HEK293 (cell line): ENCODE data around the gene RBBP8NL.

Source experiments
- CTCF ChIA-PET: fragments of 350-600 bp; formaldehyde crosslinking; extraction: SDS; loops from one replicate; lab custom pipeline; 2021; ENCODE audit warnings: antibody characterized with exemption; lab: Yijun Ruan, JAX
- POLR2A ChIA-PET: fragments of 300-600 bp; formaldehyde crosslinking; extraction: SDS; loops from one replicate; lab custom pipeline; 2020; ENCODE audit warnings: antibody characterized with exemption, inconsistent platforms; lab: Yijun Ruan, JAX
- H3K27ac ChIP-seq: fragments of 200-500 bp; sonication (Bioruptor generic); 2 replicates; pipeline ENCODE4 v1.5.1; 2014; ENCODE audit warnings: low read depth, low read length, control low read depth, inconsistent platforms; ENCODE audit errors: extremely low read depth
- H3K36me3 ChIP-seq, 2 experiments: fragments of 200-500 bp in 1 of 2; sonication (Bioruptor generic) in 1 of 2; 1 replicate in 1 of 2; 2 replicates in 1 of 2; pipeline ENCODE4 v1.5.1; 2014 to 2017; ENCODE audit warnings: inconsistent platforms in 2 of 2, low read length in 2 of 2; ENCODE audit not compliant: control insufficient read depth in 2 of 2, insufficient read depth in 1 of 2
- H3K4me1 ChIP-seq: fragments of 200-500 bp; sonication (Bioruptor generic); 2 replicates; pipeline ENCODE4 v1.5.1; 2014; ENCODE audit warnings: mild to moderate bottlenecking, low read length, inconsistent platforms; ENCODE audit not compliant: control insufficient read depth, insufficient read depth
- H3K4me3 ChIP-seq: 2 replicates; pipeline ENCODE4 v1.5.1; 2011; ENCODE audit warnings: low read depth, mild to moderate bottlenecking, control low read depth, low read length, moderate library complexity
- H3K9me3 ChIP-seq: fragments of 200-500 bp; sonication (Bioruptor generic); 2 replicates; pipeline ENCODE4 v1.5.1; 2014; ENCODE audit warnings: low read depth, low read length, inconsistent platforms; ENCODE audit not compliant: control insufficient read depth, insufficient read depth
- IKZF3 ChIP-seq: fragments of 450-650 bp; IDR thresholded peaks from 2 replicates; pipeline ENCODE4 v1.5.0; 2018; ENCODE audit warnings: missing biosample characterization, mild to moderate bottlenecking, missing genetic modification characterization, moderate library complexity
- KLF16 ChIP-seq: fragments of 450-650 bp; formaldehyde crosslinking; IDR thresholded peaks from 2 replicates; pipeline ENCODE4 v1.5.1; 2017; ENCODE audit warnings: missing biosample characterization, missing genetic modification characterization
- KLF9 ChIP-seq: fragments of 450-650 bp; formaldehyde crosslinking; IDR thresholded peaks from 2 replicates; pipeline ENCODE4 v1.5.1; 2016; ENCODE audit warnings: missing biosample characterization, missing genetic modification characterization, low read depth
- MYNN ChIP-seq: fragments of 450-650 bp; formaldehyde crosslinking; IDR thresholded peaks from 2 replicates; pipeline ENCODE4 v1.5.1; 2016; ENCODE audit warnings: missing biosample characterization, missing genetic modification characterization, borderline replicate concordance
- WT1 ChIP-seq: fragments of 450-650 bp; formaldehyde crosslinking; IDR thresholded peaks from 2 replicates; pipeline ENCODE4 v1.5.1; 2016; ENCODE audit warnings: missing biosample characterization, missing genetic modification characterization
- ZBTB21 ChIP-seq: fragments of 450-650 bp; formaldehyde crosslinking; IDR thresholded peaks from 2 replicates; pipeline ENCODE4 v1.5.1; 2017; ENCODE audit warnings: missing biosample characterization, missing genetic modification characterization
- ZBTB8A ChIP-seq: fragments of 450-650 bp; formaldehyde crosslinking; IDR thresholded peaks from 2 replicates; pipeline ENCODE4 v1.5.1; 2016; ENCODE audit warnings: missing biosample characterization, missing genetic modification characterization
- ZEB2 ChIP-seq: fragments of 450-650 bp; formaldehyde crosslinking; IDR thresholded peaks from 2 replicates; pipeline ENCODE4 v1.5.1; 2016; ENCODE audit warnings: missing biosample characterization, missing genetic modification characterization
- ZIC2 ChIP-seq: fragments of 450-650 bp; formaldehyde crosslinking; IDR thresholded peaks from 2 replicates; pipeline ENCODE4 v1.5.1; 2016; ENCODE audit warnings: missing biosample characterization, missing genetic modification characterization
- ZNF132 ChIP-seq: fragments of 450-650 bp; formaldehyde crosslinking; IDR thresholded peaks from 2 replicates; pipeline ENCODE4 v1.5.1; 2017; ENCODE audit warnings: missing biosample characterization, missing genetic modification characterization, borderline replicate concordance
- ZNF184 ChIP-seq: fragments of 450-650 bp; IDR thresholded peaks from 2 replicates; pipeline ENCODE4 v1.5.1; 2018; ENCODE audit warnings: missing biosample characterization, mild to moderate bottlenecking, missing genetic modification characterization
- ZNF2 ChIP-seq: fragments of 450-650 bp; formaldehyde crosslinking; IDR thresholded peaks from 2 replicates; pipeline ENCODE4 v1.5.1; 2016; ENCODE audit warnings: missing biosample characterization, missing genetic modification characterization
- ZNF366 ChIP-seq: fragments of 450-650 bp; formaldehyde crosslinking; conservative IDR thresholded peaks from 2 replicates; pipeline ENCODE4 v1.5.1; 2016; ENCODE audit warnings: missing biosample characterization, missing genetic modification characterization
- ZNF394 ChIP-seq: fragments of 450-650 bp; formaldehyde crosslinking; IDR thresholded peaks from 2 replicates; pipeline ENCODE4 v1.5.1; 2016; ENCODE audit warnings: missing biosample characterization, missing genetic modification characterization, mild to moderate bottlenecking, moderate library complexity, borderline replicate concordance
- ZNF433 ChIP-seq: fragments of 450-650 bp; formaldehyde crosslinking; IDR thresholded peaks from 2 replicates; pipeline ENCODE4 v1.5.1; 2016; ENCODE audit warnings: missing biosample characterization, missing genetic modification characterization, low read depth
- ZNF510 ChIP-seq: fragments of 450-650 bp; formaldehyde crosslinking; IDR thresholded peaks from 2 replicates; pipeline ENCODE4 v1.5.1; 2018; ENCODE audit warnings: mild to moderate bottlenecking, missing genetic modification characterization, missing biosample characterization; ENCODE audit not compliant: insufficient replicate concordance
- ZNF544 ChIP-seq: fragments of 450-650 bp; formaldehyde crosslinking; IDR thresholded peaks from 2 replicates; pipeline ENCODE4 v1.5.0; 2017; ENCODE audit warnings: missing biosample characterization, missing genetic modification characterization
- ZNF555 ChIP-seq: fragments of 450-650 bp; formaldehyde crosslinking; conservative IDR thresholded peaks from 2 replicates; pipeline ENCODE4 v1.5.1; 2017; ENCODE audit warnings: missing biosample characterization, mild to moderate bottlenecking, missing genetic modification characterization, inconsistent platforms
- ZNF596 ChIP-seq: fragments of 450-650 bp; IDR thresholded peaks from 2 replicates; pipeline ENCODE4 v1.5.0; 2018; ENCODE audit warnings: missing biosample characterization, mild to moderate bottlenecking, missing genetic modification characterization, moderate library complexity
- ZNF600 ChIP-seq: fragments of 450-650 bp; formaldehyde crosslinking; IDR thresholded peaks from 2 replicates; pipeline ENCODE4 v1.5.1; 2016; ENCODE audit warnings: missing biosample characterization, missing genetic modification characterization
- ZNF629 ChIP-seq: fragments of 450-650 bp; formaldehyde crosslinking; IDR thresholded peaks from 2 replicates; pipeline ENCODE4 v1.5.1; 2017; ENCODE audit warnings: missing biosample characterization, missing genetic modification characterization
- ZNF670 ChIP-seq: fragments of 450-650 bp; formaldehyde crosslinking; IDR thresholded peaks from 2 replicates; pipeline ENCODE4 v1.5.1; 2016; ENCODE audit warnings: missing biosample characterization, missing genetic modification characterization, low read depth
- ZNF707 ChIP-seq: fragments of 450-650 bp; formaldehyde crosslinking; IDR thresholded peaks from 2 replicates; pipeline ENCODE4 v1.5.1; 2016; ENCODE audit warnings: missing biosample characterization, missing genetic modification characterization
- ZNF76 ChIP-seq: fragments of 450-650 bp; formaldehyde crosslinking; IDR thresholded peaks from 2 replicates; pipeline ENCODE4; 2016; ENCODE audit warnings: low read depth, missing biosample characterization, missing genetic modification characterization, borderline replicate concordance
- TF ChIP-seq, protein P1 (sequence below): fragments of 450-650 bp; formaldehyde crosslinking; IDR thresholded peaks from 2 replicates; pipeline ENCODE4 v1.5.1; 2016; ENCODE audit warnings: missing biosample characterization, missing genetic modification characterization

RBBP8NL gene

DNA sequence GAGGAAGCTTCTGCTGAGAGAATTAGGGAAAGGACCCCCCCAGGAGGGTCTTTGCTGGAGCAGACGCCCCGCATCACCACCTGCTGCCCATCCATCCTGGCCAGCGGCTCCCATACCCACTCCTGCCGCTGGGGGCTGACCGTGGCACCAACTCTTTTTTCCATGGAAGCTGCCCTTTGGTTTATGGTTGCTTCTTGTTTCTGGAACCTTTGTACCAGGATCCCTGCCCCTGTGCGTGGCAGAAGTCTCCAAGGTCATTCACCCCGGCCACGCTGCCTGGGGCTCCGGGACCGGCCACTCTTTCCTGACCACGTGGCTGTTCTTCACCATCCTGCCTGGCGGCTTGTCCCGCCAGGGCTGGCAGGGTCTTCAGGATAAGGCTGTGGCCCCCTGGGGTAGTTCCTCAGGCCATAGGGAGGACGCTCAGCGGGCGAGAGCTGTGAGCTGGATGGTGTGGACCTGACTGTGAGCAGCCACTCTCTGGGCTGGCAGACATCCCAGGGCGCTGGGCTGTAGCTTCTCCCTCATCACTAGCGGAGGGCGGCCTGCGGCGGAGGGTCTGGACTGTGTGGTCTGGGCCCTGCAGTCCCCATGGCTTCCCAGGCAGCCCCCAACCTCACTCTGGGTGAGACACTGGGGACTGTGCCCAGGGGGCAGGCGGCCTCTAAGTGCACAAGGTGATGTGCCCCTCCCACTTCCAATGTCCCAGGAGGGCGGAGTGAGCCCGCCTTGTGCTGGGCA is 22.8 kb upstream of the RBBP8NL start:
- H3K27ac ChIP-seq, result no peak overlapping the region
- POLR2A ChIA-PET, result interaction anchor here (0.6 kb wide), 1 partner anchor 340 kb away, joined by 3 read pairs; no protein-coding TSS in a partner anchor
- no peaks in the 10 kb centered on the region for H3K9me3 ChIP-seq
- H3K36me3 ChIP-seq, result no peaks in the 10 kb centered on the region
- no peak overlapping the region for H3K4me3 ChIP-seq
- H3K4me1 ChIP-seq, result no peaks in the 10 kb centered on the region
- TF ChIP-seq ZIC2 (tag by site-specific recombination) (peak; percentile 37), ZNF600 (tag by site-specific recombination) (peak; percentile 91), ZNF184 (no peak)
- TF ChIP-seq, all 188 proteins: peak for 2
- CTCF ChIA-PET, result interaction anchor here (0.7 to 1.0 kb wide), 2 partner anchors 38 to 429 kb away, joined by 4 read pairs; no protein-coding TSS in a partner anchor

DNA sequence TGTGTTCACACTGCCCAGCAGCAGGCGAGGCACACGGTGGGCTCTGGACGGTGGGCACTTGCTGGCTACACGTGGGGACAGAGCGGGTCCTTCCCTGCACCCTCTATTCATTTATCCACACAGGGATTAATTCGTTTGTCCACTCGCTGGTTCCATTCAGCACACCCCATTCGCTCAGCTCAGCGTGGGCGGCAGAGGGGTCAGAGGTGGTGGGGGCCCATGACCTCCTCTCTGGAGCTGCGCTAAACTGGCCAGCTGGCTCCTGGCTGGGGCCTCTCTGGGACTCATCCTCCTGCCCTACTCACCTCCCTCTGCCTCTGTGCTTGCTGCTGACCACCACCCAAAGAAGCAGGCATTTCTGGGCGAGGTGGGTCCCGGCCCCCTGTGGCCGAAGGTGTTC is 21.4 kb upstream of the RBBP8NL start:
- Histone ChIP-seq H3K4me1 (no peaks in the 10 kb centered on the region), H3K9me3 (no peaks in the 10 kb centered on the region), H3K36me3 (no peaks in the 10 kb centered on the region)
- CTCF ChIA-PET, result interaction anchor here (0.5 to 1.0 kb wide), 2 partner anchors 37 to 103 kb away, joined by 3 to 4 read pairs; no protein-coding TSS in a partner anchor
- TF ChIP-seq ZNF2 (tag by site-specific recombination) (no peak), KLF9 (tag by site-specific recombination) (no peak), ZNF596 (tag by site-specific recombination) (no peak), ZEB2 (no peak), ZNF394 (tag by site-specific recombination) (no peak), KLF16 (tag by site-specific recombination) (no peak), ZNF433 (tag by site-specific recombination) (no peak), ZNF544 (tag by site-specific recombination) (no peak), ZNF76 (tag by site-specific recombination) (no peak), ZNF555 (tag by site-specific recombination) (no peak), ZNF707 (tag by site-specific recombination) (no peak), ZNF670 (tag by site-specific recombination) (no peak), IKZF3 (tag by site-specific recombination) (no peak), ZNF132 (no peak), MYNN (no peak), ZNF510 (tag by site-specific recombination) (no peak), ZNF366 (tag by site-specific recombination) (no peak)
- TF ChIP-seq, all 188 proteins: peak for 0
- Histone ChIP-seq H3K27ac (no peak overlapping the region), H3K4me3 (no peak overlapping the region)
- POLR2A ChIA-PET, result no interaction called here

GRCh38 chr20:62448038-62448437 is 20.7 kb upstream of the RBBP8NL start:
- Histone ChIP-seq H3K36me3 (no peaks in the 10 kb centered on the region), H3K27ac (no peak overlapping the region), H3K4me1 (no peaks in the 10 kb centered on the region), H3K9me3 (no peaks in the 10 kb centered on the region), H3K4me3 (no peak overlapping the region)
- ChIA-PET CTCF (interaction anchor here (0.5 kb wide), 1 partner anchor 103 kb away, joined by 3 read pairs; no protein-coding TSS in a partner anchor), POLR2A (no interaction called here)
- TF ChIP-seq WT1 (no peak), ZNF629 (peak; percentile 45), ZBTB8A (peak; percentile 59), ZBTB21 (peak; percentile 25; the same call in 1 of the 2 replicates)
- TF ChIP-seq, protein P1, sequence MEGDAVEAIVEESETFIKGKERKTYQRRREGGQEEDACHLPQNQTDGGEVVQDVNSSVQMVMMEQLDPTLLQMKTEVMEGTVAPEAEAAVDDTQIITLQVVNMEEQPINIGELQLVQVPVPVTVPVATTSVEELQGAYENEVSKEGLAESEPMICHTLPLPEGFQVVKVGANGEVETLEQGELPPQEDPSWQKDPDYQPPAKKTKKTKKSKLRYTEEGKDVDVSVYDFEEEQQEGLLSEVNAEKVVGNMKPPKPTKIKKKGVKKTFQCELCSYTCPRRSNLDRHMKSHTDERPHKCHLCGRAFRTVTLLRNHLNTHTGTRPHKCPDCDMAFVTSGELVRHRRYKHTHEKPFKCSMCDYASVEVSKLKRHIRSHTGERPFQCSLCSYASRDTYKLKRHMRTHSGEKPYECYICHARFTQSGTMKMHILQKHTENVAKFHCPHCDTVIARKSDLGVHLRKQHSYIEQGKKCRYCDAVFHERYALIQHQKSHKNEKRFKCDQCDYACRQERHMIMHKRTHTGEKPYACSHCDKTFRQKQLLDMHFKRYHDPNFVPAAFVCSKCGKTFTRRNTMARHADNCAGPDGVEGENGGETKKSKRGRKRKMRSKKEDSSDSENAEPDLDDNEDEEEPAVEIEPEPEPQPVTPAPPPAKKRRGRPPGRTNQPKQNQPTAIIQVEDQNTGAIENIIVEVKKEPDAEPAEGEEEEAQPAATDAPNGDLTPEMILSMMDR (tag by site-specific recombination), result no peak
